CD4-positive, alpha-beta T cell treated with Interleukin-6 at 100 ng/mL for 8 hours (primary cell): Measurements from ENCODE around the gene RUNX3.

Experiments
- DNase-seq: peaks from one replicate; pipeline ENCODE4 v3.0.0-alpha.2; 2020; ENCODE audit warnings: mixed read lengths, low spot score

The RUNX3 gene

DNA sequence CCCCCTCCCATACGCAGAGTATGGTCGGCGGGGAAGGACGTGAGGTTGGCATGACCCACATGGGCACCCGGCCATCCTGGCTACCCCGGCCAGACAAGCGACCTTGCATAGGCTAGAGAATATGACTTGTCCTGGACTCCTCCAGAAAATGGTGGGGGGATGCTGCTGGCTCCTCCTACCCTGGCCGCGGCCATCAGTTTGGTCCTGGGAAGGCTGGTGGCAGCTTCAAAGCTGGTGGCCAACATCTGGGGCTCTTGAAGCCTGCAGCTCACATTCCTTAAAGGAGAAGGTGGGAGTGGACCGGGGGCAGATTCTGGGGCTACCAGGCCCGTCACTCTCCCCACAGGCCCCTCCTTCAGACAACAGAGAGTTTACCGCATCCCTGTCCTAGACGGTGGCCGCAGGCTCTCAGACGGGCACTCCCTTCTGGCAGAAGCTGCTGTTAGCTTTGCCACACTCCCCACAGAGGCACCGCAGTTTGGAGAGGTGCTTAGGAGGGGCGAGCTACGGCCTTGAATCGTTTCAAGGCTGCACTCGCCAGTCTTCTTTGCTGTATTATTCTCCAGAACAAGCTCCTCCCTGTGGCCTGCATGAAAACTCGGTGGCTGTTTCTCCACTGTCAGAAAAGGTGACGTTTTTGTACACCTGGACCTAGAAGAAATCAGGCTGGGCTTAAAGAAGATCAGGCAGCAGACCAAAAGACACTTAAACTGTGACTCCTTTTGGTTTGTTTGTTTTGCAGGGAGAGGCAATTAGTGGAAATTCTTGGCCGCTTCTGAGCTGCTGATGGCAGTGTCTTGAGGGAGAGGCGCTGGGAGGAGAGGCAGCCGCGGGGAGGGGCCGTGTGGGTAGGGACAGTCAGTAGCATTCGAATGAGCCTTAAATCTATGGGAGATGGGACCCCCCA, 68.0 kb downstream of the RUNX3 start:
- DNase-seq, result no peak

DNA sequence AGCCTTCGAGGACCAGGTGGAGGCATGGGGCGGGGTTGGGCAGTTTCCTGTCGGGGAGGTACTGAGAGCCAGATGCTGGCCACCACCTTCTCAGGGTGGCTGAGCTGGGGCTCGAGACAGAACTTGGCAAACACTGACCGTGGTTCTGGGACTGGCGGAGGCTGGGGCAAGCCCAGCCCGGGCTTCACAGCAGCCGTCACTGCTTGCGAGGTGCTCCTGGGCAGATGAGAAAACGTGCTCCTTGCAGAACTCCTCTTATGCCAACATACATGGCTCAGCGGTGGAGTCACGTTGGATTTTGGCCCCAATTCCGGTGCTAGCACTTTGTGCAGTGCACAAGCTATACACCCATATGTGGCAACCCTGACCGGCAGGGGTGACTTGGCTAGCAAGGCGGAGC, 69.2 kb downstream of the RUNX3 start:
- DNase-seq, result no peak

DNA sequence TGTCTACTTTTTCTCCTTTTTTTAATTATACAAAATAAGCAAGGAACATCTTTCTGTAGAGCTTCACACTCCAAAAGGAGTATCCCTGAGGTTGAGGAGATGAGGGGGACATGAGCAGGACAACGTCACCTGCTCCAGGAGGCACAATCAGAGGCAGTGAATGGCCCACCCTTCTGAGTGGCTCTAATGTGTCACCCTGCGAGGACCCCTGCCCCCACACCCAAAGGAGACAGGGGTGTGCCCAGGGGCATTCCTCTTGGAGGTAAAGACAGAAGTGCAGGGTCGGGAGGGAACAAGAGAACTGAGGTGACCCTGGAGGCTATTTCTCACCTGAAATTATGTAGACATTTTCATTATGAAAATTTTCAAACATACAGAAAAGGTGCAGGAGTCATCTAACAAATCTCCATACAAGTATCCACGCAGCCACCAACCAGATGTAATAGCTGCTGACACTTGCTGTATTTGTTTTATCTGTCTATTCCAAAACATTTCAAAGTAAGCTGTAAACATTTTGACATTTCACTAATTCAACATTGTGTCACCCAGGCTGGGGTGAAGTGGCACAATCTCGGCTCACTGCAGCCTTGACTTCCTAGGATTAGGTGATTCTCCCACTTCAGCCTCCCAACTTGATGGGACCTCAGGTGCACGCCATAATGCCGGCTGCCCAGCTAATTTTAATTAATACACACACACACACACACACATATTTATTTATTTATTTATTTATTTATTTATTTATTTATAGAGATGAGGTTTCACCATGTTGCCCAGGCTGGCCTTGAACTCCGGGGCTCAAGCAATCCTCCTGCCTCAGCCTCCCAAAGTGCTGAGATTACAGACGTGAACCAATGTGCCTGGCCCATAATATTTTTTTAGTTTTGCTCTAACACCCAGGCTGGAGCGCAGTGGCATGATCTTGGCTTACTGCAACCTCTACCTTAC, 70.7 kb downstream of the RUNX3 start:
- no peak for DNase-seq

DNA sequence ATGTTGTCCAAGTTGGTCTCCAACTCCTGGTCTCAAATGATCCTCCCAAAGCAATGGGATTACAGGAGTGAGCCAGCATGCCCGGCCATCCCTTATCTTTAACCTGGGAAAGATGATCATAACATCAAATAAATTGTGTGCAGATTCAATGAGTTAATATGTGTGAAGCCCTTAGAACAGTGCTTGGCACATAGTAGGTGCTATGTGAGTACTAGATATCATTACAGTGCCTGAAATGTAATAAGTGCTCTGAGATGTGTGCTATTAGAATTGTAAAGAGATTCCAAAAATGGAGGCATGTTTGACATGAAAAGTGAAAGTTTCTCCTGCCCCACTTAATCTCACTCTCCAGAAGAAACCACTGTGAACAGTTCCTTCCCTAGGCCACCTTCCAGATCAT, 71.8 kb downstream of the RUNX3 start:
- DNase-seq, result no peak

DNA sequence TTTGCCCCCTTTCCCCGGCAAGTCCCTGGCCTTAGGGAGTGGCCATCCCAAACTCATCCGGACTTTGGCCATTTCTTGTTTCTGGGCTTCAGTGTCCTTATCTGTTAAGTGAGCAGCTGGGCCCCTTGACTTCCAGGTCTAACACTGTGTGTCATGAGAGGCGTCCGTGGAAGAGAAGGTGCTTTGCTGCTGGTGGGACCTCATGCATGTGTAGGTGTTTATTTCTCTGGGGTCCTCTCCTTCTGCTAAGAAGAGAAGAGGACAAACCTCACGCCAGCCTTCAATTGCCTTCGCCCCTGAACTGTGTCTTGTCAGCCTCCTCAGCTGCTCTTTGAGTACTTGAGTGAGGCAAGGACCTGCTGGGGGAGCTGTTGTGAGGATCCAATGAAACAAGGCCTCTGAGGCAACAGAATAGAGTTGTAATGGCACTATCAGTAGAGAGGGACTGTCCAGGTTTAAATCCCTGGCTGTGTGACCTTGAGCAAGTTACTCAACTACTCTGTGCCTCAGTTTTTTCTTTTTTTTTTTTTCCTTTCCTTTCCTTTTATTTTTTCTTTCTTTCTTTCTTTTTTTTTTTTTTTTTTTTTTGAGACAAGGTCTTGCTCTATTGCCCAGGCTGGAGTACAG, 72.5 kb downstream of the RUNX3 start:
- DNase-seq, result no peak

DNA sequence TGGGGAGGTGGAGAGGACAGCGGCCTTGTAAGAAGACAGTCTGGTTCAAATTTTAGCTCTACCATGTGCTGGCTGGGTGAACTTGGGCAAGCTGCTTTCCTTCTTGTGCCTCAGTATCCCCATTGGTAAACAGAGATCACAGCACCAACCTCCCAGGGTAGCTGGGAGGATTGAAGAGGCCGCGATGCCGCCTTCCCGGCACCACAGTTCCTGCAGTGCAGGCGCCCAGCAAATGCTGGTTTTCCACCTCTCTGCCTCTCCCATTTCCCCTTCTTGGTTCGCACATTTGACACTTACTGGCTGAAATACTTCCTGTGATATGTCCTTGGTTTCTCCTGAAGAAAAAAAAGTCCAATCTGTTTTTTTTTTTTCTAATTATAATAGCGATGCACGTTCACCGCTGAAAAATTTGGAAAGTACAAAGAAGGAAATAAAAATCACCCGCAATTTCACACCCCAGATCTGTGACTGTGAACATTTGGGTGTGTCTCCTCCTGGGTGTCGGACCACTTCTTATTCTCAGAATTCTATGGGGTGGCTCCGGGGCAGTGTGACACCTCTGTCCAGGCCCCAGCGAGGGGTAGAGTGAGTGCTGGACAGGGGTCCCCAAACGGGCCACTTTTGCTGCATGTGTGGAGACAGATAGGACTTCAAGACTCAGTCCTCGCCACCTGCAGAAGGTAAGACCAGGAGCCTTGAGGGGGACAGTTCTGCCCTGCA, 73.1 kb downstream of the RUNX3 start:
- no peak for DNase-seq

DNA sequence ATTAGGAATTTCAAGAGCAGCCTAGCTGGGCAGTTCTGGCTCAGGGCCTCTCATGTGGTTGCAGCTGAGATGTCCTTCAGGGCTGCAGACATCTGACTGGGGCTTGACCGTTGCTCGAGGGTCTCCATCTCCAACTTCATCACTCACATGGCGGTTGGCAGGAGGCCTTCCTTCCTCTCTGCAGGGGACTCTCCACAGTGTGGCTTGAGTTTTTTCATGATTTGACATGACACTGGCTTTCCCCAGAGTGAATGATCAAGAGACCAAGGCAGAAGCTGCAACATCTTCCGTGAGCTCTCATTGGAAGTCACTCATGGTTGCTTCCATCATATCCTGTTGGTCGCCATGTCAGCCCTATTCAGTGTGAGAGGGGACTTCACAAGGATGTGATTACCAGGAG, 74.6 kb downstream of the RUNX3 start:
- DNase-seq, result no peak

DNA sequence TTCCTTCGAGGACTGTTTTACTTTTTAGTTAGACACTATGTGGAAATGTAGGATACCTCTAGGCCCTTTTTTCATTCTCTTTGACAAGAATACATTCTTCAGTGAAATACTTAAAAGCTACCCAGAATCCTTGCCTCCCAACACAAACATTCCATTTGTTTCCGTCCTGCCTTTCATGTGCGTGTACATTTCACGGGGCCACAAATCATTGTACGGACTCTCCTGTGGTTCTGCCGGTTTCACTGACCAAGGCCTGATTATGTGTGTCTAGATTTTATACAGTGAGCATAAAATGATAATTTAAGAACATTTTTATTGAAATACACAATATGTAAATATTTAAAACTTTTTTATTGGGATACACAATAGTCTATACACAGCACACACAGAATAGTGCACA, 76.4 kb downstream of the RUNX3 start:
- DNase-seq, result no peak

DNA sequence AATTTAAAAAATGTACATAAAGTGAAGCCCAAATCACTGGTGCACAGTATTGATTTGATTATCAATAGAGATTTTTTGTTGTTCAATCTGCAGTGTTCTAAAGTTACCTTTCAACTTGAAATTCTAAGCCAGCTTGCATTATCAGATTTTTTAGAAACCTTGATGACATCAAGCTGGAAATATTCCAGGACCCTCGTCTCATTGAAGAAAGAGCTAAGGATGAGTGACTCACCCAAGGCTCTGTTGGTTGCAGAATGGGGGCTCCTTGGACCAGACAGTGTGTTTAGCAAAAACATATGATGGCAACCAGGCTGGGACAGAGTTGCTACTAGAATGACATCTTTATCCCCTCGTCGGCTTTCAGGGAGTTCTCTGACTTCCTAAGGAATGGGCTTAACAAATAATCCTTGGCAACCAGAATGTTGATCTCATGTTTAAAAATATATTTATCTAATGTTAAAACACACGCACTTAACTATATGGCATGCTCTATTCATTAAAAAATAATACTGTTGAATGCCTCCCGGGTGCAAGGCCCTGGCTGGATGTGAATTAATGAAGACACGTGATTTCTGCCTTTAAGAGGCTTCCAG, 79.7 kb downstream of the RUNX3 start:
- DNase-seq, result no peak

DNA sequence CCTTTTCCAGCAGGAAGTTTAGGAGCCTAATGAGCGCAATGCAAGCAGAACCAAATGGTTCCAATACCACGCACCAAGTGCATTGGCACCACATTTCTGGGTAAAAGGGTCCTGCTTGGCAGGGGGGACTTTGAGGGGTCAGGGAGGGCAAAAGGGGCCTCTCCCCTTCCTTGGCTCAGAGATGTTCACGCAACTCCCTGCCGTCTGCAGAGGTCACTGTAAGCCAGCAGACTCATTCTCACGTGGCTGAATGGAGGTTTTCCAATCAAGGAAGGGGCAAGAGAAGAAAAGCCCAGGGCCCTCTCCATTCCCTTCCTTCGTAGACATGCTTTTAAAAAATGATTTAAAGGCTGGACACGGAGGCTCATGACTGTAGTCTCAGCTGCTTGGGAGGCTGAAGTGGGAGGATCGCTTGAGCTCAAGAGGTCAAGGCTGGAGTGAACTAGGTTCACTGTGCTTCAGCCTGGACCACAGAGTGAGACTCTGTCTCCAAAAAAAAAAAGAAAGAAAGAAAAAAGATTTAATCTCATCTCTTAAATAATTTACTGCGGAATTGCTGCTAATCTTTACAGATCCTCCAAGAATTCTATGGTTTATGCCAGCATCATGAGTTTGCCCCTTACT, 80.3 kb downstream of the RUNX3 start:
- no peak for DNase-seq
